GM23338 (cell line): ENCODE data around the gene AFTPH.

Experiments used
- CREB1 ChIP-seq: fragments of 250-450 bp; sonication (Bioruptor Pico); IDR thresholded peaks from 2 replicates; pipeline ENCODE4 v1.5.0; 2020; ENCODE audit warnings: low read depth, mild to moderate bottlenecking, moderate library complexity
- CTCF ChIP-seq, 2 experiments: fragments of 200-600 bp in 1 of 2; sonication (generic) in 1 of 2; conservative IDR thresholded peaks; 2 replicates each; pipeline versions ENCODE4 v1.5.1 to v1.6.1; 2016 to 2017; ENCODE audit warnings: antibody characterized with exemption in 2 of 2, low read depth in 2 of 2, mild to moderate bottlenecking in 2 of 2, moderate library complexity in 1 of 2
- ETS1 ChIP-seq: IDR thresholded peaks from 2 replicates; pipeline ENCODE4 v1.6.1; 2016; ENCODE audit warnings: antibody characterized with exemption
- EZH2 ChIP-seq: fragments of 200-600 bp; sonication (generic); IDR thresholded peaks from one replicate; pipeline ENCODE4 v1.8.0; 2017; ENCODE audit warnings: antibody characterized with exemption, mild to moderate bottlenecking, low read depth; ENCODE audit not compliant: unreplicated experiment
- EZH2phosphoT487 ChIP-seq: fragments of 200-600 bp; sonication (generic); IDR thresholded peaks from one replicate; pipeline ENCODE4 v1.8.1; 2018; ENCODE audit warnings: antibody characterized with exemption; ENCODE audit not compliant: unreplicated experiment
- POLR2AphosphoS5 ChIP-seq: IDR thresholded peaks from 2 replicates; pipeline ENCODE4 v1.6.1; 2016; ENCODE audit warnings: antibody characterized with exemption, low read depth
- TF ChIP-seq, protein P1 (sequence below): IDR thresholded peaks from one replicate; pipeline ENCODE4 v1.6.1; 2018; ENCODE audit warnings: antibody characterized with exemption; ENCODE audit not compliant: unreplicated experiment

- no peak for TF ChIP-seq CTCF (conservative IDR thresholded peaks at IDR 0.05; ENCODE audit: low read depth in 2 of 2)
- TF ChIP-seq, protein P1, sequence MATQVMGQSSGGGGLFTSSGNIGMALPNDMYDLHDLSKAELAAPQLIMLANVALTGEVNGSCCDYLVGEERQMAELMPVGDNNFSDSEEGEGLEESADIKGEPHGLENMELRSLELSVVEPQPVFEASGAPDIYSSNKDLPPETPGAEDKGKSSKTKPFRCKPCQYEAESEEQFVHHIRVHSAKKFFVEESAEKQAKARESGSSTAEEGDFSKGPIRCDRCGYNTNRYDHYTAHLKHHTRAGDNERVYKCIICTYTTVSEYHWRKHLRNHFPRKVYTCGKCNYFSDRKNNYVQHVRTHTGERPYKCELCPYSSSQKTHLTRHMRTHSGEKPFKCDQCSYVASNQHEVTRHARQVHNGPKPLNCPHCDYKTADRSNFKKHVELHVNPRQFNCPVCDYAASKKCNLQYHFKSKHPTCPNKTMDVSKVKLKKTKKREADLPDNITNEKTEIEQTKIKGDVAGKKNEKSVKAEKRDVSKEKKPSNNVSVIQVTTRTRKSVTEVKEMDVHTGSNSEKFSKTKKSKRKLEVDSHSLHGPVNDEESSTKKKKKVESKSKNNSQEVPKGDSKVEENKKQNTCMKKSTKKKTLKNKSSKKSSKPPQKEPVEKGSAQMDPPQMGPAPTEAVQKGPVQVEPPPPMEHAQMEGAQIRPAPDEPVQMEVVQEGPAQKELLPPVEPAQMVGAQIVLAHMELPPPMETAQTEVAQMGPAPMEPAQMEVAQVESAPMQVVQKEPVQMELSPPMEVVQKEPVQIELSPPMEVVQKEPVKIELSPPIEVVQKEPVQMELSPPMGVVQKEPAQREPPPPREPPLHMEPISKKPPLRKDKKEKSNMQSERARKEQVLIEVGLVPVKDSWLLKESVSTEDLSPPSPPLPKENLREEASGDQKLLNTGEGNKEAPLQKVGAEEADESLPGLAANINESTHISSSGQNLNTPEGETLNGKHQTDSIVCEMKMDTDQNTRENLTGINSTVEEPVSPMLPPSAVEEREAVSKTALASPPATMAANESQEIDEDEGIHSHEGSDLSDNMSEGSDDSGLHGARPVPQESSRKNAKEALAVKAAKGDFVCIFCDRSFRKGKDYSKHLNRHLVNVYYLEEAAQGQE = no peak
- no peak for TF ChIP-seq EZH2
- no peak for TF ChIP-seq CREB1 (CRISPR knock-in tag)
- TF ChIP-seq POLR2AphosphoS5 = no peak
- TF ChIP-seq ETS1 = no peak
- TF ChIP-seq EZH2phosphoT487 = no peak
These were observed 34.9 kb upstream of the AFTPH start for GRCh38 chr2:64489081-64489751.
